ENCODE measurements around the gene ARPC5L. TPM values are rescaled to one million over a fixed set of nuclear protein-coding genes. Genes with fewer than 3 reads are reported as not detected.

ARPC5L gene
- total RNA-seq, 1 experiment from 2014 or later, result 54.1 TPM

- peak; percentile 30 for DNase-seq (ENCODE audit: low read depth)
Observed at GRCh38 chr9:124863371-124863871, 1.5 kb downstream of the ARPC5L start.

- DNase-seq (ENCODE audit: low read depth), result peak; percentile 88
Observed at GRCh38 chr9:124868511-124869465, 6.9 kb downstream of the ARPC5L start.

- DNase-seq (ENCODE audit: low read depth), result peak; percentile 43
Observed at GRCh38 chr9:124869466-124869985, 7.6 kb downstream of the ARPC5L start.

GRCh38 chr9:124869986-124870560 lies 8.1 kb downstream of the ARPC5L start:
- DNase-seq (ENCODE audit: low read depth), result peak; percentile 41

- DNase-seq (ENCODE audit: low read depth), result no peak
Observed at GRCh38 chr9:124870723-124871122, 8.8 kb downstream of the ARPC5L start.

- no peak for DNase-seq (ENCODE audit: low read depth)
Observed at GRCh38 chr9:124871156-124871561, 9.2 kb downstream of the ARPC5L start.

- DNase-seq (ENCODE audit: low read depth), result no peak
Observed at GRCh38 chr9:124873664-124874063, 11.7 kb downstream of the ARPC5L start.

GRCh38 chr9:124875501-124875900 lies 13.6 kb downstream of the ARPC5L start:
- DNase-seq (ENCODE audit: low read depth), result no peak

- DNase-seq (ENCODE audit: low read depth), result no peak
Observed at GRCh38 chr9:124877021-124877782, 15.3 kb downstream of the ARPC5L start.

- DNase-seq (ENCODE audit: low read depth), result no peak
Observed at GRCh38 chr9:124878021-124878420, 16.1 kb downstream of the ARPC5L start.

- DNase-seq (ENCODE audit: low read depth), result no peak
Observed at GRCh38 chr9:124878518-124878917, 16.6 kb downstream of the ARPC5L start.

GRCh38 chr9:124879226-124879625 lies 17.3 kb downstream of the ARPC5L start:
- no peak for DNase-seq (ENCODE audit: low read depth)

GRCh38 chr9:124880501-124880900 lies 18.6 kb downstream of the ARPC5L start:
- no peak for DNase-seq (ENCODE audit: low read depth)

- DNase-seq (ENCODE audit: low read depth), result no peak
Observed at GRCh38 chr9:124881138-124881743, 19.3 kb downstream of the ARPC5L start.

GRCh38 chr9:124882231-124882630 lies 20.3 kb downstream of the ARPC5L start:
- no peak for DNase-seq (ENCODE audit: low read depth)

- DNase-seq (ENCODE audit: low read depth), result no peak
Observed at GRCh38 chr9:124884376-124884775, 22.4 kb downstream of the ARPC5L start.

GRCh38 chr9:124885551-124885950 lies 23.6 kb downstream of the ARPC5L start:
- DNase-seq (ENCODE audit: low read depth), result no peak

GRCh38 chr9:124886461-124886860 lies 24.5 kb downstream of the ARPC5L start:
- DNase-seq (ENCODE audit: low read depth), result no peak

GRCh38 chr9:124886866-124887492 lies 25.0 kb downstream of the ARPC5L start:
- no peak for DNase-seq (ENCODE audit: low read depth)

GRCh38 chr9:124887832-124888231 lies 25.9 kb downstream of the ARPC5L start:
- no peak for DNase-seq (ENCODE audit: low read depth)

- no peak for DNase-seq (ENCODE audit: low read depth)
Observed at GRCh38 chr9:124889006-124889405, 27.1 kb downstream of the ARPC5L start.

All from M059J (cell line).